Breast epithelium (tissue), 4 donors: ENCODE measurements around the gene NKAIN1. TPM values are rescaled to one million over a fixed set of nuclear protein-coding genes. Genes with fewer than 3 reads are reported as not detected.
"Not testable (repeated sequence)": the region's sequence is repeated elsewhere in the genome, so short reads cannot be mapped to it uniquely, and the experiment has no call there.

Source experiments
- DNase-seq, 2 donors: peaks; one replicate each; pipeline ENCODE4 v3.0.0-alpha.2; 2019; ENCODE audit warnings: low spot score in 2 of 2
- H3K27ac ChIP-seq, 2 donors: fragments of 200-600 bp; sonication (generic) in 1 of 2; one replicate each; pipeline ENCODE4 v1.5.1; 2016 to 2019; ENCODE audit warnings: mild to moderate bottlenecking in 1 of 2
- H3K27me3 ChIP-seq, 2 donors: fragments of 200-600 bp; sonication (generic) in 1 of 2; one replicate each; pipeline versions ENCODE4 v1.5.1 to v1.6.0; 2017 to 2019; ENCODE audit warnings: control low read depth in 1 of 2, mild to moderate bottlenecking in 1 of 2
- H3K36me3 ChIP-seq: fragments of 200-600 bp; one replicate; pipeline ENCODE4 v1.5.1; 2019
- H3K4me1 ChIP-seq, 2 donors: fragments of 200-600 bp; sonication (generic); one replicate each; pipeline ENCODE4 v1.5.1; 2016 to 2019; ENCODE audit warnings: control low read depth in 1 of 2
- H3K4me3 ChIP-seq, 3 donors: fragments of 200-600 bp; sonication (generic); 1 replicate in 2 of 3; 2 replicates in 1 of 3; pipeline ENCODE4 v1.5.1; 2016 to 2019; ENCODE audit warnings: mild to moderate bottlenecking in 3 of 3, moderate library complexity in 2 of 3
- H3K9me3 ChIP-seq, 2 donors: fragments of 200-600 bp; sonication (generic) in 1 of 2; one replicate each; pipeline ENCODE4 v1.5.1; 2016 to 2019; ENCODE audit warnings: control low read depth in 1 of 2
- POLR2A ChIP-seq: fragments of 450-650 bp; IDR thresholded peaks from one replicate; pipeline ENCODE4 v1.6.1; 2016; ENCODE audit warnings: antibody characterized with exemption, mild to moderate bottlenecking, moderate library complexity
- POLR2AphosphoS5 ChIP-seq, 3 donors: sonication (generic); formaldehyde crosslinking; IDR thresholded peaks; one replicate each; pipeline ENCODE4 v1.6.1; 2017; ENCODE audit warnings: antibody characterized with exemption in 3 of 3
- intact Hi-C: fragments of 100-400 bp; cut with DNase I; formaldehyde crosslinking; loops from one replicate; pipeline ENCODE4 v1.15.1; 2023; ENCODE audit warnings: low total_unique reads
- total RNA-seq, 3 donors: library from RNA; depleted of rRNA; stranded (reverse); fragments of >200 nt; gene quantifications; one replicate each; pipeline ENCODE4 v1.1.0, GENCODE V29; 2016
- TF ChIP-seq, protein P1 (sequence below), 3 donors: fragments of 450-650 bp; IDR thresholded peaks; one replicate each; pipeline ENCODE4 v1.5.1; 2016 to 2017; ENCODE audit warnings: antibody characterized with exemption in 3 of 3, mild to moderate bottlenecking in 3 of 3, moderate library complexity in 3 of 3

Gene NKAIN1
- 1 to 10 TPM in 1 of 3 donors, under 1 TPM in 1, not detected in 1; 0.16 to 2.0 TPM for total RNA-seq

DNA sequence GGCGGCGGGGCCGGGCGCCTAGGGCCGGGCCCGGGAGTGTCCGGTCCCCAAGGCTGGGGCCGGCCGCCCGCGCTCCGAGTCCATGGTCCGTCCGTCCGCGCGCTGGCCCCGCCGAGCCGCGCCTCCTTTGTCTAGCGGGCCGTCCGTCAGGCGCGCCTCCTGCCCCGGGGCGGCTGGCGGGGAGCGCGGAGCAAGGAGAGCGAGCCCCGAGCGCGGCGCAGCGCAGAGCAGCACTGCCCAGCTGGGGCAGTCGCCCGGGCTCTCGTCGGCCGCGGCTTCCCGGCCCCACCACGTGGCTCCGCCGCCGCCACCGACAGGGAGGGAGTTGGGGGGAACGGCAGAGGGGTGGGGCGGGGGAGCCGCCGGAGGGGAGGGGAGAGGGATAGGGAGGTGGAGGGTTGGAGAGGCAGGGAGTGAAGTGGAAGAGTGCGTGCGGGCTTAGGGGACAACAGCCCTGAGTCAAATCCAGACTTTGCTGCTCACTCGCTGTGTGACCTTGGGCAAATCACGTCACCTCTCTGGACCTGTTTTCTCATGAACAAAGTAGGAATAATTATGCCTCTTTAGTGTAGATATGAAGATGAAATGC lies at the start of gene NKAIN1:
Gene NKAIN1, minus strand, starts transcription at position 235 of the 589 bp plus-strand sequence. CDS start 340 bp downstream, outside the sequence.
- H3K9me3 ChIP-seq = no peaks in the 10 kb centered on the region
- intact Hi-C loops = no loop called here
- H3K27ac ChIP-seq = no peak within 1 kb of the TSS
- TF ChIP-seq POLR2AphosphoS5 (IDR thresholded peaks at IDR 0.05) = no peak
- TF ChIP-seq POLR2A = no peak
- TF ChIP-seq, protein P1, sequence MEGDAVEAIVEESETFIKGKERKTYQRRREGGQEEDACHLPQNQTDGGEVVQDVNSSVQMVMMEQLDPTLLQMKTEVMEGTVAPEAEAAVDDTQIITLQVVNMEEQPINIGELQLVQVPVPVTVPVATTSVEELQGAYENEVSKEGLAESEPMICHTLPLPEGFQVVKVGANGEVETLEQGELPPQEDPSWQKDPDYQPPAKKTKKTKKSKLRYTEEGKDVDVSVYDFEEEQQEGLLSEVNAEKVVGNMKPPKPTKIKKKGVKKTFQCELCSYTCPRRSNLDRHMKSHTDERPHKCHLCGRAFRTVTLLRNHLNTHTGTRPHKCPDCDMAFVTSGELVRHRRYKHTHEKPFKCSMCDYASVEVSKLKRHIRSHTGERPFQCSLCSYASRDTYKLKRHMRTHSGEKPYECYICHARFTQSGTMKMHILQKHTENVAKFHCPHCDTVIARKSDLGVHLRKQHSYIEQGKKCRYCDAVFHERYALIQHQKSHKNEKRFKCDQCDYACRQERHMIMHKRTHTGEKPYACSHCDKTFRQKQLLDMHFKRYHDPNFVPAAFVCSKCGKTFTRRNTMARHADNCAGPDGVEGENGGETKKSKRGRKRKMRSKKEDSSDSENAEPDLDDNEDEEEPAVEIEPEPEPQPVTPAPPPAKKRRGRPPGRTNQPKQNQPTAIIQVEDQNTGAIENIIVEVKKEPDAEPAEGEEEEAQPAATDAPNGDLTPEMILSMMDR (IDR thresholded peaks at IDR 0.05) = no peak
- H3K4me3 ChIP-seq = peak within 1 kb of the TSS; percentile 14 to 61 (median 41)
- no peaks in the 10 kb centered on the region for H3K4me1 ChIP-seq
- H3K27me3 ChIP-seq = peaks cover 3 to 27% of the 10 kb centered on the region in 2 donors
- no peak for DNase-seq
- no peaks in the 10 kb centered on the region for H3K36me3 ChIP-seq

DNA sequence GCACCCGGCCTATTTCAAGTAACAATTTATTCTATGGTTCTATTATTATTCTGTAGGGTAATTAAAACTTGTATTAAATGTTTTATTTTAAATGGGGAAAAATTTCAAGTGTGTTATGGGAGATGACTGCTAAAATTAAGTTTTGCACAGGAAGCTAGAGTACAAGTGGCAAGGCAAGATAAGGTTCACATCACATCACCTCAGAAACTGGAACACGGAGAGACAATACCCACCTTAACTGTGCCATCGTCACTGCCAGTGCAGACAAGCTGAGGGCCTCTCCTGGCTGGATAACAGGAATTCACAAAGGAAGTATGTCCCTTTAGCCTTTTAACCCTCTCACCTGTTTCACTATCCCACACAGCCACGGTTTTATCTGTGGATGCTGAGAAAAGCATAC lies 49.3 kb upstream of the NKAIN1 start:
- no peaks in the 10 kb centered on the region for H3K4me1 ChIP-seq
- no peak overlapping the region for H3K4me3 ChIP-seq
- intact Hi-C loops = no loop called here
- no peaks in the 10 kb centered on the region for H3K9me3 ChIP-seq
- H3K27me3 ChIP-seq = no peaks in the 10 kb centered on the region
- no peak overlapping the region for H3K27ac ChIP-seq
- TF ChIP-seq, protein P1 (IDR thresholded peaks at IDR 0.05) = no peak
- TF ChIP-seq POLR2A (no peak), POLR2AphosphoS5 (IDR thresholded peaks at IDR 0.05) (no peak)
- no peak for DNase-seq
- H3K36me3 ChIP-seq = peaks cover 7% of the 10 kb centered on the region

DNA sequence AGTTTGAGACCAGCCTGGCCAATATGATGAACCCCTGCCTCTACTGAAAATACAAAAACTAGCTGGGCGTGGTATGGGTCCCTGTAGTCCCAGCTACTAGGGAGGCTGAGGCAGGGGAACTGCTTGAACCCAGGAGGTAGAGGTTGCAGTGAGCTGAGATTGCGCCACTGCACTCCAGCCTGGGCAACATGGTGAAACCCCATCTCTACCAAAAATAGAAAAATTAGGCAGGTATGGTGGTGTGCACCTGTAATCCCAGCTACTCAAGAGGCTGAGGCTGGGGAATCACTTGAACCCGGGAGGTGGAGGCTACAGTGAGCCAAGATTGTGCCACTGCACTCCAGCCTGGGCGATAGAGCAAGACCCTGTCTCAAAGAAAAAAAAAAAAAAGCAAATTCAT lies 48.1 kb upstream of the NKAIN1 start:
- H3K27ac ChIP-seq, intact Hi-C loops, H3K36me3 ChIP-seq, DNase-seq, H3K27me3 ChIP-seq, H3K9me3 ChIP-seq, H3K4me3 ChIP-seq, H3K4me1 ChIP-seq: not testable (repeated sequence)

DNA sequence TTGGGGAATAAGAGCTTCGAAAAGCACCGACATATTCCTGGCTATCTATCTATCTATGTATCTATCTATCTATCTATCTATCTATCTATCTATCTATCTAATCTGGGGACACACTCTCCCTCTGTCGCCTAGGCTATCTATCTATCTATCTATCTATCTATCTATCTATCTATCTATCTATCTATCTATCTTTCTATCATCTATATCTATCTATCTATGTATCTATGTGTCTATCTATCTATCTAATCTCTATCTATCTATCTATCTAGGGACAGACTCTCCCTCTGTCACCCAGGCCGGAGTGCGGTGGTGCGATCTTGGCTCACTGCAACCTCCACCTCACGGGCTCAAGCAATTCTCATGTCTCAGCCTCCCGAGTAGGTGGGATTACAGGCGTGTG lies 42.7 kb upstream of the NKAIN1 start:
- H3K27me3 ChIP-seq, DNase-seq, H3K27ac ChIP-seq, H3K4me3 ChIP-seq, H3K9me3 ChIP-seq, intact Hi-C loops, H3K36me3 ChIP-seq, H3K4me1 ChIP-seq: not testable (repeated sequence)

DNA sequence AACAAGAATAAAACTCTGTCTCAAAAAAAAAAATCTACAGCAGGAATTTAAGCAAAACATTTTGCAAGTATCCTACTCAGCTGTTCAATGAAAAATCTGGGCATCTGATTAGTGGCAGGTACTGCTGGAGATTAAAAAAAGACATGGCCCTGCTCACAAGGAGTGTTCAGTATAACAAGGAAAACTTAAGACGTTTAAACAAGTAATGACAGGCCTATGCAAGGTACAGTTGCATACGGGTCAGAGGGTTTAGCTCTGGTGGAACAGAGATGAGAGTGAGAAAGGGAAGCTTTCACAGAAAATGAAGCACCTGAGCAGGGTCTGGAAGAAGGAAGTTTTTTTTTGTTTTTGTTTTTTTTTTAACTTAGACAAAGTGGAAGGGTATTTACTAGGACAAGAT lies 33.9 kb upstream of the NKAIN1 start:
- Histone ChIP-seq H3K36me3 (no peaks in the 10 kb centered on the region), H3K27me3 (no peaks in the 10 kb centered on the region), H3K4me1 (no peaks in the 10 kb centered on the region), H3K27ac (no peak overlapping the region), H3K4me3 (no peak overlapping the region), H3K9me3 (no peaks in the 10 kb centered on the region)
- no peak for DNase-seq
- intact Hi-C loops = no loop called here
- TF ChIP-seq, protein P1 (IDR thresholded peaks at IDR 0.05) = no peak
- TF ChIP-seq POLR2A (no peak), POLR2AphosphoS5 (IDR thresholded peaks at IDR 0.05) (no peak)

DNA sequence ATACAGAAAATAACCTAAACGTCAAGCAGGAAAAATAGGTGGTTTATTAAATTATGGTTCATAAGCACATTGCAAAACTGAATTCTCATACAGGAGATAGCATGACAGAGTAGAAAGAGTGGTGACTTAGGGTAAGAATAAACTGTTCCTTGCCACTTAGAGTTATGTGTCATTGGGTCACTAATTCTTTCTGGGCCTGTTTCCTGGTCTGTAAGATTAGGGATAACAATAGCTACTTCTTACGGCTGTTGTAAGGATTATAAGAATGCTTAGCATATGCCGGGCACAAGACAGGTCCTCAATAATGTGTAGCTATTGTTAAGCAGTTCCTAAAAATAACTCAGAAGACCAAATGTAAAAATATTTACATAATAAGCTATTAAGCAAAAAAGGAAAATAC lies 32.7 kb upstream of the NKAIN1 start:
- intact Hi-C loops = no loop called here
- Histone ChIP-seq H3K36me3 (no peaks in the 10 kb centered on the region), H3K27ac (no peak overlapping the region)

DNA sequence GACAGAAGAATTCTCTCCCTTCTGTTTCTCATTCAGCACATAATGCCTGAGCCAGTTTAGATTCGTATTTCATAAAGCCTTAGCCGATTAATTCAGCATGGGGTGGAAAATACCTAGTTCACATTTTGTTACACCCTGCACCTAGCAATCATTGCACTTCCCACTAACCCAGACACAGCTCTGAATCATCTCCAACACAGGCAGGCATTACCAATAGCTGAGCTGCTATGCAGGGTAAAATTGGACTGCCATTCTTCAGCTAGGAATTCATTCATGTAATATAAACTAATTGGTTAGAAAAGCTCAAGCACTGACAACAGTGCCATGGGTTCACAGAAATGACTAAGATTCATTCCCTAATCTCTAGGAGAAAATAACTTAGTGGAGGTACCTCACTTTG lies 26.9 kb upstream of the NKAIN1 start:
- no peak overlapping the region for H3K27ac ChIP-seq
- DNase-seq = no peak
- H3K4me1 ChIP-seq = no peaks in the 10 kb centered on the region
- H3K4me3 ChIP-seq = no peak overlapping the region
- TF ChIP-seq POLR2A = no peak
- TF ChIP-seq, protein P1 (IDR thresholded peaks at IDR 0.05) = no peak
- intact Hi-C loops = no loop called here
- no peaks in the 10 kb centered on the region for H3K36me3 ChIP-seq
- H3K9me3 ChIP-seq = no peaks in the 10 kb centered on the region
- H3K27me3 ChIP-seq = no peaks in the 10 kb centered on the region

More for the DNA sequence above, 32.7 kb upstream of the NKAIN1 start:
- H3K27me3 ChIP-seq = no peaks in the 10 kb centered on the region
- H3K4me1 ChIP-seq = no peaks in the 10 kb centered on the region
- no peak for DNase-seq
- TF ChIP-seq POLR2AphosphoS5 (IDR thresholded peaks at IDR 0.05) = no peak
- H3K4me3 ChIP-seq = no peak overlapping the region
- H3K9me3 ChIP-seq = no peaks in the 10 kb centered on the region
